SIG-M5 (cell line): ENCODE measurements around the gene THRA.
"Not testable (repeated sequence)": the region's sequence is repeated elsewhere in the genome, so short reads cannot be mapped to it uniquely, and the experiment has no call there.

Experiments
- DNase-seq: peaks from one replicate; lab custom pipeline; 2025; lab: John Stamatoyannopoulos, UW

The THRA gene

GRCh38 chr17:40113110-40113906 lies 50.5 kb downstream of the THRA start:
- peak; percentile 92 for DNase-seq

GRCh38 chr17:40113907-40114245 lies 51.1 kb downstream of the THRA start:
- no peak for DNase-seq

- no peak for DNase-seq
These were observed 52.3 kb downstream of the THRA start for GRCh38 chr17:40115101-40115436.

GRCh38 chr17:40121181-40122135 lies 58.7 kb downstream of the THRA start, which contains the start of gene MSL1:
Gene MSL1, plus strand, starts transcription at chr17:40121971. Its CDS starts 642 bp downstream, at chr17:40122613.
- DNase-seq, result no peak

- DNase-seq, result no peak
These were observed 59.6 kb downstream of the THRA start for GRCh38 chr17:40122136-40122998.

- DNase-seq, result no peak
These were observed 60.4 kb downstream of the THRA start for GRCh38 chr17:40122999-40123810.

GRCh38 chr17:40123811-40124114 lies 61.0 kb downstream of the THRA start:
- DNase-seq, result no peak

GRCh38 chr17:40124279-40125141 lies 61.7 kb downstream of the THRA start:
- no peak for DNase-seq

GRCh38 chr17:40129498-40129897 lies 66.7 kb downstream of the THRA start:
- no peak for DNase-seq

- DNase-seq, result peak; percentile 80
These were observed 67.7 kb downstream of the THRA start for GRCh38 chr17:40130352-40131042.

GRCh38 chr17:40134184-40134583 lies 71.4 kb downstream of the THRA start:
- DNase-seq, result no peak

GRCh38 chr17:40135817-40136216 lies 73.1 kb downstream of the THRA start:
- no peak for DNase-seq

- DNase-seq, result no peak
These were observed 76.8 kb downstream of the THRA start for GRCh38 chr17:40139566-40140058.

GRCh38 chr17:40143166-40143565 lies 80.4 kb downstream of the THRA start:
- not testable (repeated sequence) for DNase-seq
